HG03460 (cell line): Measurements from ENCODE around the gene NUP153.
"Not testable (repeated sequence)": the region's sequence is repeated elsewhere in the genome, so short reads cannot be mapped to it uniquely, and the experiment has no call there.

Source experiments
- ATAC-seq: cut with Tn5 transposase; IDR thresholded peaks from one replicate; pipeline ENCODE4 v1.9.1; 2021; ENCODE audit not compliant: unreplicated experiment

NUP153 gene

GRCh38 chr6:17714879-17715851 lies 8.4 kb upstream of the NUP153 start:
- peak; percentile 86 for ATAC-seq

- ATAC-seq, result no peak
Observed at GRCh38 chr6:17714177-17714576, 7.5 kb upstream of the NUP153 start.

GRCh38 chr6:17712576-17712975 lies 5.9 kb upstream of the NUP153 start:
- no peak for ATAC-seq

GRCh38 chr6:17710331-17710730 lies 3.6 kb upstream of the NUP153 start:
- ATAC-seq, result no peak

GRCh38 chr6:17709476-17709875 lies 2.8 kb upstream of the NUP153 start:
- no peak for ATAC-seq

- ATAC-seq, result not testable (repeated sequence)
Observed at GRCh38 chr6:17708035-17708434, 1.3 kb upstream of the NUP153 start.

GRCh38 chr6:17707371-17707651 lies 586 bp upstream of the NUP153 start:
- ATAC-seq, result no peak

GRCh38 chr6:17705778-17706579 lies 746 bp downstream of the NUP153 start:
- ATAC-seq, result peak; percentile 62

GRCh38 chr6:17705428-17705777 lies 1.3 kb downstream of the NUP153 start:
- ATAC-seq, result peak; percentile 5

- no peak for ATAC-seq
Observed at GRCh38 chr6:17703256-17703694, 3.5 kb downstream of the NUP153 start.

- no peak for ATAC-seq
Observed at GRCh38 chr6:17700421-17701416, 6.0 kb downstream of the NUP153 start.

- ATAC-seq, result no peak
Observed at GRCh38 chr6:17691925-17692538, 14.7 kb downstream of the NUP153 start.

GRCh38 chr6:17688481-17688880 lies 18.2 kb downstream of the NUP153 start:
- ATAC-seq, result no peak

GRCh38 chr6:17687136-17687535 lies 19.6 kb downstream of the NUP153 start:
- no peak for ATAC-seq

- ATAC-seq, result no peak
Observed at GRCh38 chr6:17684134-17684533, 22.6 kb downstream of the NUP153 start.

- ATAC-seq, result no peak
Observed at GRCh38 chr6:17683428-17683827, 23.3 kb downstream of the NUP153 start.

- ATAC-seq, result no peak
Observed at GRCh38 chr6:17679726-17680125, 27.0 kb downstream of the NUP153 start.

- ATAC-seq, result no peak
Observed at GRCh38 chr6:17677602-17678001, 29.1 kb downstream of the NUP153 start.

- no peak for ATAC-seq
Observed at GRCh38 chr6:17673543-17674254, 33.0 kb downstream of the NUP153 start.
